GM19463 (cell line): ENCODE measurements around the gene KCNH1.

Experiments used
- ATAC-seq: cut with Tn5 transposase; IDR thresholded peaks from one replicate; pipeline ENCODE4 v1.9.1; 2021; ENCODE audit warnings: mild to moderate bottlenecking, moderate library complexity; ENCODE audit not compliant: unreplicated experiment

Gene KCNH1

GRCh38 chr1:210935905-210936304 is 198.0 kb downstream of the KCNH1 start:
- ATAC-seq: no peak

- ATAC-seq: no peak
Measured at GRCh38 chr1:210932104-210932503, 201.8 kb downstream of the KCNH1 start.

GRCh38 chr1:210922666-210923065 is 211.3 kb downstream of the KCNH1 start:
- no peak for ATAC-seq

- no peak for ATAC-seq
Measured at GRCh38 chr1:210920716-210921694, 212.9 kb downstream of the KCNH1 start.

GRCh38 chr1:210920258-210920657 is 213.7 kb downstream of the KCNH1 start:
- ATAC-seq: no peak

- ATAC-seq: no peak
Measured at GRCh38 chr1:210918893-210919292, 215.1 kb downstream of the KCNH1 start.

- no peak for ATAC-seq
Measured at GRCh38 chr1:210917560-210918169, 216.3 kb downstream of the KCNH1 start.

GRCh38 chr1:210916548-210916947 is 217.4 kb downstream of the KCNH1 start:
- no peak for ATAC-seq

- no peak for ATAC-seq
Measured at GRCh38 chr1:210915890-210916507, 217.9 kb downstream of the KCNH1 start.

GRCh38 chr1:210912752-210913151 is 221.2 kb downstream of the KCNH1 start:
- ATAC-seq: no peak

- ATAC-seq: no peak
Measured at GRCh38 chr1:210910020-210910575, 223.8 kb downstream of the KCNH1 start.

- no peak for ATAC-seq
Measured at GRCh38 chr1:210908791-210909190, 225.2 kb downstream of the KCNH1 start.

- no peak for ATAC-seq
Measured at GRCh38 chr1:210908257-210908656, 225.7 kb downstream of the KCNH1 start.

GRCh38 chr1:210907251-210907805 is 226.6 kb downstream of the KCNH1 start:
- no peak for ATAC-seq

- ATAC-seq: no peak
Measured at GRCh38 chr1:210905944-210906453, 227.9 kb downstream of the KCNH1 start.

- ATAC-seq: no peak
Measured at GRCh38 chr1:210905365-210905904, 228.5 kb downstream of the KCNH1 start.

GRCh38 chr1:210901981-210902770 is 231.8 kb downstream of the KCNH1 start:
- ATAC-seq: no peak

- no peak for ATAC-seq
Measured at GRCh38 chr1:210900820-210901219, 233.1 kb downstream of the KCNH1 start.

- no peak for ATAC-seq
Measured at GRCh38 chr1:210900079-210900478, 233.9 kb downstream of the KCNH1 start.

GRCh38 chr1:210899676-210900075 is 234.3 kb downstream of the KCNH1 start:
- no peak for ATAC-seq
